Activated naive CD4-positive, alpha-beta T cell treated with anti-CD3 and anti-CD28 coated beads, Interleukin-2, amount 50 U/mL, for 16 hours (primary cell): ENCODE results near the gene UROC1.

ENCODE experiments used
- DNase-seq: peaks from one replicate; pipeline ENCODE4 v3.0.0-alpha.2; 2020

The UROC1 gene

DNA sequence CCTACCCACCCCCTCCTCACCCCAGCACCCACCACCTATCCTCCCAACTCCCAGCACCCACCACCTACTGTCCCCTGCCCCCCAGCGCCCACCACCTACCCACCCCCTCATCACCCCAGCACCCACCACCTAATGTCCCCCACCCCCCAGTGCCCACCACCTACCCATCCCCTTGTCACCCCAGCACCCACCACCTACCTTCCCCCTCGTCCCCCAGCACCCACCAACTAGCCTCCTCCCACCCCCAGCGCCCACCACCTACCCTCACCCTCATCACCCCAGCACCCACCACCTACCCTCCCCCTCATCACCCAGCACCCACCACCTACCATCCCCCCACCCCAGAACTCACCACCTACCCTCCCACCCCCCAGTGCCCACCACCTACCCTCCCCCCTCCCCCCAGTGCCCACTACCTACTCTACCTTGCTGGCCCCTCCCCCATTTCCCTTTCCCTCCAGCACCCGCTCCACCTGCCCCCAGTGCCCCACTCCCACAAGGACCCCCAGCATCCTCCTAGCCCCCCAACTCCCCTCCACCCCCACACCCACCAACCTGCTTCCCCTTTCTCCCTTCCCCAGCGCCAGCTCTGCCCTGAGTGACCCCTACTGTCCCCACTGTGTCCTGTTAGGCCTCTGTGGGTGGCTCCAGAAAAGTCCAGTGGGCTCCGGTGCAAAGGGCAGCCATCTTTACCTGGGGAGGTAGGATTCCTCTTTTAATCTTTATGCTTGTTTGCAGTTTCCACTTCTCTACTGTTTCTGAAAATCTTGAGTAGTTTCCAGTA lies 1.2 kb downstream of the UROC1 start:
- DNase-seq: no peak

- DNase-seq: no peak
These were observed 2.4 kb downstream of the UROC1 start for GRCh38 chr3:126515066-126515706.

DNA sequence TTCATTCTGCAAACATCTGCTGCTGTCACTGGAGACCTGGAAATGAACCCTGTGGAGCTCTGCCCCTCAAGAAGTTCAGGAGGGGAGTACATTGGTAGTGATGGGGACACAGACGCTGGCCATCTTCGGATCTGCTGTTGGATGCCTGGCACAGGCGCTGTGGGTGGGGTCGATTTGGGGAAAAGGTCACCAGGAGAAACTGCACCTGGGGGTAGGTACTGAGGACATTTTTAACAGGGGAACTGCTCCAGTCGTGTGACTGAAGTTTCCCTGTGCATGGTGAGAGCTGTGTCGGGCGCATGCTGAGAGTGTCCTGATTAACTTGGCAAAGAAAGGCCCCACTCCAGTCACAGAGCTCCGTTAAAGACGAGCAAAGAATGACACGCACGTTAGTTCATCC lies 3.4 kb downstream of the UROC1 start:
- no peak for DNase-seq

GRCh38 chr3:126512916-126513650 lies 4.5 kb downstream of the UROC1 start:
- DNase-seq: no peak

DNA sequence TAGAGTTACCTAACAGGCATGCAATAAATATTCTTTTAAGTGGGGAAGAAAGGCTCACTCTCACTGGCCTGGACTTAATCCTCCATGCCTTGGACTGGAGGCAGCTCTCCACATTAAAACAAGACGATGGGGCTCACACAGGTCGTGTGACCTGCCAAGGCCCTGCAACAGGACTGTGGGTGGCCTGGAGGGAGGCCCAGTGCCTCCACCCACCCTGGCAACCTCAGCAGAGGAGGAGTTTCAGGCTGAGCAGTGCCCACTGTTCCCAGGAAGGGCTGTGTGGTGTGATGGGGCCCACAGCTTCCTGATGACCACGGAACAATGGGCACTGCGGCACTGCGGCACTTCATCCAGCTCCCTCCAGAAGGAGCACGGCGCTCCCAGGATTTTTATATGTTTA lies 5.5 kb downstream of the UROC1 start:
- DNase-seq: no peak

GRCh38 chr3:126511291-126511690 lies 6.3 kb downstream of the UROC1 start:
- DNase-seq: no peak

DNA sequence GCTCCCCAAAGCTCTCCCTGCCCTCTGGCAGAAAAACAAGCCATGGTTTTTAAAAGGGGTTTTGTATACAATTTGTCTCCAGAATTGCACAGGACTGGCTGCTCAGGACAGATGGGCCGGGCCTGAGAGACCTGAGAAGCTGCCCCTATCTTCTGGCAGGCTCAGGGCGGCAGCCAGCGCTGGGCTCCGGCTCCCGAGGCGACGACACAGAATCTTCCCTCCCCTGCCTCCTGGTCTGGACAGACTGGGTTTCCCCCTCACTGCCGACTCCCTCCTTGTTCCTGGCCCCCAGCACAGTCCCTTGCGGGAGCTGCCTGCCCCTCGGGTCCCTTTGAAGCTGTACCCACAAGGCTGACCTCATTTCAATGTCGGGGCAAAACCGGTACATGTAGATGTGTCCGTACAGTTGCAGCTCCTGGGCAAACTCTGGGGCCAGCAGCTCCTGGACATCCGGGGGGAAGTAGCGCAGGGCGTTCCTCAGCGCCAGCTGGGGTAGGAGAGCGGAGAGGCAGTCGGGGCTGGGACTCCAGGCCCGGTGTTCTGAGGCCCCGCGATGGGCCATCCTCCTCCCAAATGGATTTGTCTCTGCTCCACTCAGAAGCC lies 7.2 kb downstream of the UROC1 start:
- DNase-seq: no peak

GRCh38 chr3:126509597-126510307 lies 7.8 kb downstream of the UROC1 start:
- no peak for DNase-seq

GRCh38 chr3:126508564-126508964 lies 9.0 kb downstream of the UROC1 start:
- no peak for DNase-seq

- no peak for DNase-seq
These were observed 9.7 kb downstream of the UROC1 start for GRCh38 chr3:126507886-126508285.

- DNase-seq: no peak
These were observed 13.9 kb downstream of the UROC1 start for GRCh38 chr3:126503701-126504100.

GRCh38 chr3:126502656-126503055 lies 14.9 kb downstream of the UROC1 start:
- no peak for DNase-seq

DNA sequence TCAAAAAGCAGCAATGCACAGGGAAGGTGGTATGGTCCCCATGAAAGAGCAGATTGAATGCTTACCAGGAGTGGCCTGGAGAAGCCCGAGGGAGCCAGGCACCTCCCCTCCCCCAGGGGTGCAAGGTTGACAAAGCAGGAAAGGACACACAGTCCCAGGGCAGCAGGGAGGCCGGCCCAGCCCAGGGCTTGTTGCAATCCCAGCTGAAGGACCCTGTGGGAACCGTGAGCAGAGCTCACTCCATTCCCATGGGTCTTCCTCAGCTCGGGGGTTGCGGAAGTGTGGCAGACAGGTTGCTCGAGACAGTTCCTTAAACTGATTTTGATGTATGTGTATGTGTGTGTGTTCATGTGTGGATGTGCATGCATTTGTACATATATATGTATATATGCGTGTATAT lies 15.8 kb downstream of the UROC1 start:
- DNase-seq: no peak

DNA sequence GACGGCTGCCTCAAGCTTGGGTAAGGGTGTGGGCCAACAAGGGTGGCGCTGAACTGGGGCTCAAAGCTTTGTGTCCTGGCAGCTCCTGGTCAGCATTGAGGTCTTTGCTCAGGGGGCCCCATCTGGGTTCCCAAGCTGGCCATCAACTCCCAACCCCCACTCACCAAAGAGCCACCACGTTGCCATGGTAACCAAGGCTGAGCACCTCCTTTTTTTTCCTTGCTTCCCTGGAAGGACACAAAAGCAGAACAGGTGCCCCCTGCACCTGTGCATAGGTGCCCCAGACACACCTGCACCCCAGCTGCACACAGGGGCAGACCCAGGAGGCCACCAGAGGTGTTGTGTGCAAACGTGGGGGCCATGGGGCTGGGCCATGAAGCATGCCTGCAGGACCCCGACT lies 16.5 kb downstream of the UROC1 start:
- no peak for DNase-seq

DNA sequence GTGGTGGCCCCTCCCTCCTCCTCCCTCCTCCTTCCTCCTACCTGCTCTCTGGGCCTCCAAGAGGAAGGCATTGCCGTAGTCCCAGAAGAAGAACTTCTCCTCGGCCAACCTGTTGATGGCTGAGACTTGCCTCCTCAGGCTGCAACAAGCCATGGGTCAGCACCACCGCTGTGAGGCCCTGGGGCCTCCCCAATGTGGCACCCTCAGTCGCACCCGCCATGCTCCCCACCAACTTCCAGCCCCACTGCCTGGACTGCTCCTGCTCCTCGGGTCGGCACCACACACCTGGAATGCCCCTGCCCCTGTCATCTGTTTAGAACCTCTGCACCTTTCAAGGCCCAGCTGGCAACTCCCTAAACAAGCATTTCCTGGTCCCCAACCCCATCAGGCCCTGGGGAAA lies 17.6 kb downstream of the UROC1 start:
- DNase-seq: no peak

- no peak for DNase-seq
These were observed 18.2 kb downstream of the UROC1 start for GRCh38 chr3:126499401-126499800.

GRCh38 chr3:126498929-126499328 lies 18.6 kb downstream of the UROC1 start:
- DNase-seq: no peak

GRCh38 chr3:126498461-126498860 lies 19.1 kb downstream of the UROC1 start:
- DNase-seq: no peak

- DNase-seq: no peak
These were observed 19.6 kb downstream of the UROC1 start for GRCh38 chr3:126497956-126498355.

- DNase-seq: no peak
These were observed 20.4 kb downstream of the UROC1 start for GRCh38 chr3:126496894-126497850.

GRCh38 chr3:126495786-126496185 lies 21.8 kb downstream of the UROC1 start:
- DNase-seq: no peak

DNA sequence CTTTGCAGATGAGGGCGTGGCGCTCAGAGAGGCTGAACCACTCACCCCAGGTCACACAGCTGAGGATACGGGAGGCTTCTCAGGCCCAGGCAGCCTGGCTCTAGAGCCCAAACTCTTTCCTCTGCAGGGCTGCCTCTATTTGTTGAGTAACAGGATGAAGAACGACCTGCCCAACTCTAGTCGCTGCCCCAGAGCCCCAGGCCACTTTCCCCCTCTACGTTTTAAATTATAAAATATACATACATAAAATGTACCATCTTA lies 22.7 kb downstream of the UROC1 start:
- no peak for DNase-seq
